Measurements from ENCODE around the gene RNF212.
A peak's percentile ranks its signal among the peaks of the same experiment; 100 is the strongest.
"Not testable (repeated sequence)": the region's sequence is repeated elsewhere in the genome, so short reads cannot be mapped to it uniquely, and the experiment has no call there.

Gene RNF212

GRCh38 chr4:1060121-1060520 lies 53.2 kb downstream of the RNF212 start:
- H3K27ac Mint-ChIP-seq, result no peak overlapping the region
- ATAC-seq (replicated peaks) (no peak), DNase-seq (no peak)
- H3K36me3 Mint-ChIP-seq (ENCODE audit: insufficient read depth), result peaks cover 9% of the 10 kb centered on the region
- H3K9me3 Mint-ChIP-seq, result no peaks in the 10 kb centered on the region
- peaks cover 32 to 70% of the 10 kb centered on the region in 2 donors for H3K27me3 Mint-ChIP-seq
- no peak overlapping the region for H3K4me3 Mint-ChIP-seq
- peaks cover 8 to 11% of the 10 kb centered on the region in 2 donors for H3K4me1 Mint-ChIP-seq (ENCODE audit: low read depth in 2 of 2)

GRCh38 chr4:1058997-1059665 lies 54.2 kb downstream of the RNF212 start:
- H3K27ac Mint-ChIP-seq, result no peak overlapping the region
- H3K36me3 Mint-ChIP-seq (ENCODE audit: insufficient read depth), result peaks cover 9% of the 10 kb centered on the region
- ATAC-seq (replicated peaks) (no peak), DNase-seq (no peak)
- no peaks in the 10 kb centered on the region for H3K9me3 Mint-ChIP-seq
- H3K27me3 Mint-ChIP-seq, result peaks cover 25 to 60% of the 10 kb centered on the region in 2 donors
- H3K4me1 Mint-ChIP-seq (ENCODE audit: low read depth in 2 of 2), result peaks cover 8 to 11% of the 10 kb centered on the region in 2 donors
- no peak overlapping the region for H3K4me3 Mint-ChIP-seq

GRCh38 chr4:1058198-1058996 lies 55.0 kb downstream of the RNF212 start:
- ATAC-seq (replicated peaks), result no peak
- Mint-ChIP-seq H3K36me3 (ENCODE audit: insufficient read depth) (peaks cover 9% of the 10 kb centered on the region), H3K4me1 (ENCODE audit: low read depth in 2 of 2) (peaks cover 8 to 11% of the 10 kb centered on the region in 2 donors), H3K9me3 (no peaks in the 10 kb centered on the region), H3K27me3 (peaks cover 20 to 53% of the 10 kb centered on the region in 2 donors), H3K27ac (no peak overlapping the region), H3K4me3 (no peak overlapping the region)
- no peak for DNase-seq

- H3K4me3 Mint-ChIP-seq, result no peak overlapping the region
Observed at GRCh38 chr4:1057403-1057745, 56.0 kb downstream of the RNF212 start.

GRCh38 chr4:1056671-1057402 lies 56.5 kb downstream of the RNF212 start:
- no peak for ATAC-seq (replicated peaks)

More at GRCh38 chr4:1057403-1057745, 56.0 kb downstream of the RNF212 start:
- Mint-ChIP-seq H3K27me3 (peaks cover 17 to 50% of the 10 kb centered on the region in 2 donors), H3K27ac (no peak overlapping the region), H3K36me3 (ENCODE audit: insufficient read depth) (peaks cover 9% of the 10 kb centered on the region), H3K4me1 (ENCODE audit: low read depth in 2 of 2) (peaks cover 8 to 11% of the 10 kb centered on the region in 2 donors), H3K9me3 (no peaks in the 10 kb centered on the region)
- DNase-seq (no peak), ATAC-seq (replicated peaks) (no peak)

GRCh38 chr4:1055721-1056590 lies 57.4 kb downstream of the RNF212 start:
- Mint-ChIP-seq H3K36me3 (ENCODE audit: insufficient read depth) (peaks cover 9% of the 10 kb centered on the region), H3K27ac (peak overlapping the region; percentile 86 to 93), H3K27me3 (peaks cover 7 to 48% of the 10 kb centered on the region in 2 donors), H3K9me3 (no peaks in the 10 kb centered on the region), H3K4me3 (peak overlapping the region; percentile 69 to 79), H3K4me1 (ENCODE audit: low read depth in 2 of 2) (peaks cover 8% of the 10 kb centered on the region in 2 donors)
- ATAC-seq (replicated peaks), result peak; percentile 97
- DNase-seq, result peak; percentile 86 to 88 (median 87)

More at GRCh38 chr4:1056671-1057402, 56.5 kb downstream of the RNF212 start:
- Mint-ChIP-seq H3K4me3 (no peak overlapping the region), H3K27me3 (peaks cover 11 to 50% of the 10 kb centered on the region in 2 donors), H3K36me3 (ENCODE audit: insufficient read depth) (peaks cover 9% of the 10 kb centered on the region), H3K4me1 (ENCODE audit: low read depth in 2 of 2) (peaks cover 8% of the 10 kb centered on the region in 2 donors), H3K27ac (peak overlapping the region in 1 of 2 donors; percentile 93), H3K9me3 (no peaks in the 10 kb centered on the region)
- no peak for DNase-seq

GRCh38 chr4:1055243-1055701 lies 58.1 kb downstream of the RNF212 start:
- not testable (repeated sequence) for H3K36me3 Mint-ChIP-seq (ENCODE audit: insufficient read depth); H3K9me3 Mint-ChIP-seq; H3K4me1 Mint-ChIP-seq (ENCODE audit: low read depth in 2 of 2); DNase-seq
- peak overlapping the region; percentile 86 to 93 for H3K27ac Mint-ChIP-seq
- peaks cover 7 to 41% of the 10 kb centered on the region in 2 donors for H3K27me3 Mint-ChIP-seq
- ATAC-seq (replicated peaks), result peak; percentile 40
- H3K4me3 Mint-ChIP-seq, result peak overlapping the region; percentile 69 to 79

GRCh38 chr4:1054696-1055242 lies 58.6 kb downstream of the RNF212 start:
- not testable (repeated sequence) for H3K4me3 Mint-ChIP-seq; ATAC-seq (replicated peaks); H3K27ac Mint-ChIP-seq; H3K36me3 Mint-ChIP-seq (ENCODE audit: insufficient read depth); H3K4me1 Mint-ChIP-seq (ENCODE audit: low read depth in 2 of 2); H3K9me3 Mint-ChIP-seq; DNase-seq
- peaks cover 7 to 41% of the 10 kb centered on the region in 2 donors for H3K27me3 Mint-ChIP-seq

GRCh38 chr4:1053891-1054290 lies 59.5 kb downstream of the RNF212 start:
- Mint-ChIP-seq H3K27me3 (peaks cover 15 to 42% of the 10 kb centered on the region in 2 donors), H3K27ac (peak overlapping the region in 1 of 2 donors; percentile 12)
- not testable (repeated sequence) for H3K4me1 Mint-ChIP-seq (ENCODE audit: low read depth in 2 of 2); H3K36me3 Mint-ChIP-seq (ENCODE audit: insufficient read depth); ATAC-seq (replicated peaks); H3K4me3 Mint-ChIP-seq; DNase-seq; H3K9me3 Mint-ChIP-seq

GRCh38 chr4:1053080-1053661 lies 60.2 kb downstream of the RNF212 start:
- ATAC-seq (replicated peaks), result no peak
- Mint-ChIP-seq H3K27me3 (peaks cover 21 to 48% of the 10 kb centered on the region in 2 donors), H3K9me3 (no peaks in the 10 kb centered on the region), H3K27ac (peak overlapping the region in 1 of 2 donors; percentile 12), H3K4me1 (ENCODE audit: low read depth in 2 of 2) (peaks cover 8% of the 10 kb centered on the region in 2 donors), H3K4me3 (peak overlapping the region in 1 of 2 donors; percentile 23), H3K36me3 (ENCODE audit: insufficient read depth) (peaks cover 9% of the 10 kb centered on the region)
- no peak for DNase-seq

- ATAC-seq (replicated peaks) (no peak), DNase-seq (no peak)
- Mint-ChIP-seq H3K9me3 (no peaks in the 10 kb centered on the region), H3K36me3 (ENCODE audit: insufficient read depth) (peaks cover 9% of the 10 kb centered on the region), H3K27me3 (peaks cover 30 to 57% of the 10 kb centered on the region in 2 donors), H3K4me1 (ENCODE audit: low read depth in 2 of 2) (peaks cover 8% of the 10 kb centered on the region in 2 donors), H3K4me3 (no peak overlapping the region), H3K27ac (no peak overlapping the region)
Observed at GRCh38 chr4:1052231-1052671, 61.1 kb downstream of the RNF212 start.

GRCh38 chr4:1051472-1051871 lies 61.9 kb downstream of the RNF212 start:
- DNase-seq (no peak), ATAC-seq (replicated peaks) (no peak)
- Mint-ChIP-seq H3K4me3 (no peak overlapping the region), H3K27me3 (peaks cover 38 to 65% of the 10 kb centered on the region in 2 donors), H3K27ac (no peak overlapping the region), H3K36me3 (ENCODE audit: insufficient read depth) (peaks cover 9% of the 10 kb centered on the region), H3K4me1 (ENCODE audit: low read depth in 2 of 2) (peaks cover 10 to 11% of the 10 kb centered on the region in 2 donors), H3K9me3 (no peaks in the 10 kb centered on the region)
